Chondrocyte (in vitro differentiated cells): ENCODE results near the gene HOMER2. TPM values are rescaled to one million over a fixed set of nuclear protein-coding genes. Genes with fewer than 3 reads are reported as not detected.

Source experiments
- DNase-seq: peaks from one replicate; pipeline ENCODE4 v3.0.0; 2021; ENCODE audit warnings: mixed read lengths, low spot score
- H3K27ac Mint-ChIP-seq: one replicate; pipeline ENCODE4 v1.8.0; 2021; ENCODE audit warnings: mild to moderate bottlenecking, moderate library complexity, mixed read lengths; ENCODE audit not compliant: unreplicated experiment
- H3K27me3 Mint-ChIP-seq: 2 replicates; pipeline ENCODE4 v1.8.0; 2021; ENCODE audit warnings: low read depth, mixed read lengths
- H3K36me3 Mint-ChIP-seq: 2 replicates; pipeline ENCODE4 v1.8.0; 2021; ENCODE audit warnings: low read depth, mixed read lengths
- H3K4me1 Mint-ChIP-seq: 2 replicates; pipeline ENCODE4 v1.8.0; 2021; ENCODE audit warnings: low read depth, mild to moderate bottlenecking, mixed read lengths
- H3K4me3 Mint-ChIP-seq: one replicate; pipeline ENCODE4 v1.8.0; 2021; ENCODE audit warnings: mild to moderate bottlenecking, moderate library complexity, mixed read lengths; ENCODE audit not compliant: unreplicated experiment
- H3K9me3 Mint-ChIP-seq: 2 replicates; pipeline ENCODE4 v1.8.0; 2021; ENCODE audit warnings: low read depth, mixed read lengths
- CTCF ChIP-seq: fragments of 200-600 bp; sonication (generic); IDR thresholded peaks from 2 replicates; pipeline ENCODE4 v1.5.0; 2021; ENCODE audit warnings: antibody characterized with exemption, mild to moderate bottlenecking, moderate library complexity
- total RNA-seq: library from RNA; stranded (reverse); gene quantifications from 3 replicates; pipeline ENCODE4 v1.2.1, GENCODE V29; 2021

The HOMER2 gene
- total RNA-seq, 1 donor from 2014 or later, result 6.1 TPM

GRCh38 chr15:82995076-82995475, 42.6 kb upstream of the HOMER2 start:
- Mint-ChIP-seq H3K36me3 (peaks cover 5% of the 10 kb centered on the region), H3K4me1 (peaks cover 3% of the 10 kb centered on the region), H3K27me3 (no peaks in the 10 kb centered on the region), H3K9me3 (no peaks in the 10 kb centered on the region), H3K27ac (no peak overlapping the region), H3K4me3 (no peak overlapping the region)
- TF ChIP-seq CTCF, result no peak
- DNase-seq, result no peak

GRCh38 chr15:82993144-82993543, 40.6 kb upstream of the HOMER2 start:
- DNase-seq, result no peak
- Mint-ChIP-seq H3K27ac (no peak overlapping the region), H3K4me1 (no peaks in the 10 kb centered on the region), H3K36me3 (peaks cover 10% of the 10 kb centered on the region), H3K9me3 (no peaks in the 10 kb centered on the region), H3K4me3 (no peak overlapping the region), H3K27me3 (no peaks in the 10 kb centered on the region)
- no peak for TF ChIP-seq CTCF

- Mint-ChIP-seq H3K9me3 (no peaks in the 10 kb centered on the region), H3K4me1 (peaks cover under 1% of the 10 kb centered on the region), H3K36me3 (peaks cover 10% of the 10 kb centered on the region), H3K27me3 (no peaks in the 10 kb centered on the region), H3K27ac (no peak overlapping the region), H3K4me3 (no peak overlapping the region)
- DNase-seq, result no peak
- TF ChIP-seq CTCF, result no peak
Measured at GRCh38 chr15:82992436-82992998, 40.0 kb upstream of the HOMER2 start.

- peaks cover 20% of the 10 kb centered on the region for H3K4me1 Mint-ChIP-seq
- peak overlapping the region; percentile 94 for H3K27ac Mint-ChIP-seq
- no peak for DNase-seq
- no peaks in the 10 kb centered on the region for H3K9me3 Mint-ChIP-seq
- peak overlapping the region; percentile 99 for H3K4me3 Mint-ChIP-seq
- H3K27me3 Mint-ChIP-seq, result no peaks in the 10 kb centered on the region
- TF ChIP-seq CTCF, result no peak
- peaks cover 12% of the 10 kb centered on the region for H3K36me3 Mint-ChIP-seq
Measured at GRCh38 chr15:82986442-82986780, 33.9 kb upstream of the HOMER2 start.

- TF ChIP-seq CTCF, result no peak
Measured at GRCh38 chr15:82985688-82986441, 33.3 kb upstream of the HOMER2 start, which contains the start of gene RAMAC. TSS of gene RAMAC (plus strand) at chr15:82986210. CDS start at chr15:82989019, 2,809 bp downstream.

More at GRCh38 chr15:82985688-82986441, 33.3 kb upstream of the HOMER2 start, which contains the start of gene RAMAC:
- Mint-ChIP-seq H3K36me3 (peaks cover 12% of the 10 kb centered on the region), H3K9me3 (no peaks in the 10 kb centered on the region), H3K27me3 (no peaks in the 10 kb centered on the region), H3K4me3 (peak within 1 kb of the TSS; percentile 99), H3K27ac (peak within 1 kb of the TSS; percentile 94), H3K4me1 (peaks cover 20% of the 10 kb centered on the region)
- no peak for DNase-seq
